ENCODE results near the gene SLC2A10. TPM values are rescaled to one million over a fixed set of nuclear protein-coding genes. Genes with fewer than 3 reads are reported as not detected.

Gene SLC2A10
- total and polyA plus RNA-seq, 10 of the 15 experiments (the other 5 are each of a cell fraction or from before 2014, with no cell fraction given), result not detected

- TF ChIP-seq ZBTB11 (CRISPR knock-in tag; IDR thresholded peaks at IDR 0.05), result no peak
- TF ChIP-seq, protein P1, sequence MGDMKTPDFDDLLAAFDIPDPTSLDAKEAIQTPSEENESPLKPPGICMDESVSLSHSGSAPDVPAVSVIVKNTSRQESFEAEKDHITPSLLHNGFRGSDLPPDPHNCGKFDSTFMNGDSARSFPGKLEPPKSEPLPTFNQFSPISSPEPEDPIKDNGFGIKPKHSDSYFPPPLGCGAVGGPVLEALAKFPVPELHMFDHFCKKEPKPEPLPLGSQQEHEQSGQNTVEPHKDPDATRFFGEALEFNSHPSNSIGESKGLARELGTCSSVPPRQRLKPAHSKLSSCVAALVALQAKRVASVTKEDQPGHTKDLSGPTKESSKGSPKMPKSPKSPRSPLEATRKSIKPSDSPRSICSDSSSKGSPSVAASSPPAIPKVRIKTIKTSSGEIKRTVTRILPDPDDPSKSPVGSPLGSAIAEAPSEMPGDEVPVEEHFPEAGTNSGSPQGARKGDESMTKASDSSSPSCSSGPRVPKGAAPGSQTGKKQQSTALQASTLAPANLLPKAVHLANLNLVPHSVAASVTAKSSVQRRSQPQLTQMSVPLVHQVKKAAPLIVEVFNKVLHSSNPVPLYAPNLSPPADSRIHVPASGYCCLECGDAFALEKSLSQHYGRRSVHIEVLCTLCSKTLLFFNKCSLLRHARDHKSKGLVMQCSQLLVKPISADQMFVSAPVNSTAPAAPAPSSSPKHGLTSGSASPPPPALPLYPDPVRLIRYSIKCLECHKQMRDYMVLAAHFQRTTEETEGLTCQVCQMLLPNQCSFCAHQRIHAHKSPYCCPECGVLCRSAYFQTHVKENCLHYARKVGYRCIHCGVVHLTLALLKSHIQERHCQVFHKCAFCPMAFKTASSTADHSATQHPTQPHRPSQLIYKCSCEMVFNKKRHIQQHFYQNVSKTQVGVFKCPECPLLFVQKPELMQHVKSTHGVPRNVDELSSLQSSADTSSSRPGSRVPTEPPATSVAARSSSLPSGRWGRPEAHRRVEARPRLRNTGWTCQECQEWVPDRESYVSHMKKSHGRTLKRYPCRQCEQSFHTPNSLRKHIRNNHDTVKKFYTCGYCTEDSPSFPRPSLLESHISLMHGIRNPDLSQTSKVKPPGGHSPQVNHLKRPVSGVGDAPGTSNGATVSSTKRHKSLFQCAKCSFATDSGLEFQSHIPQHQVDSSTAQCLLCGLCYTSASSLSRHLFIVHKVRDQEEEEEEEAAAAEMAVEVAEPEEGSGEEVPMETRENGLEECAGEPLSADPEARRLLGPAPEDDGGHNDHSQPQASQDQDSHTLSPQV (IDR thresholded peaks at IDR 0.05), result no peak
- TF ChIP-seq NR2F1 (conservative IDR thresholded peaks at IDR 0.05), result no peak
- no peak for TF ChIP-seq HDAC6 (IDR thresholded peaks at IDR 0.05; ENCODE audit: unreplicated experiment)
- TF ChIP-seq IKZF2 (IDR thresholded peaks at IDR 0.05), result no peak
- no peak for TF ChIP-seq SPI1 (IDR thresholded peaks at IDR 0.05; ENCODE audit: borderline replicate concordance, insufficient read depth, low read depth, low read length)
Measured at GRCh38 chr20:46678516-46678915, 30.9 kb upstream of the SLC2A10 start (continued).

All from GM12878 (cell line).